H1 (cell line): ENCODE data around the gene CPHXL. TPM values are rescaled to one million over a fixed set of nuclear protein-coding genes. Genes with fewer than 3 reads are reported as not detected.

Experiments used
- CTCF ChIA-PET: fragments of 300-600 bp; sonication (Branson Sonifier 250); formaldehyde crosslinking; loops from one replicate; lab custom pipeline; 2021; ENCODE audit not compliant: partially characterized antibody; lab: Charles Lee
- POLR2A ChIA-PET: fragments of 300-600 bp; sonication (Branson Sonifier 250); formaldehyde crosslinking; loops from one replicate; lab custom pipeline; 2021; ENCODE audit warnings: inconsistent platforms; ENCODE audit not compliant: partially characterized antibody; lab: Charles Lee
- DNase-seq, 2 experiments: peaks; one replicate each; pipeline versions ENCODE4 v3.0.0 to v3.0.0-alpha.2; 2010 to 2022; ENCODE audit warnings: low spot score in 2 of 2, low read depth in 1 of 2, mixed read lengths in 1 of 2
- FAIRE-seq: peaks from 2 replicates; lab custom pipeline; 2011; peaks lifted over from hg19 to GRCh38; lab: Jason Lieb, UNC
- H2AFZ ChIP-seq: 2 replicates; pipeline ENCODE4 v1.8.1; 2012; ENCODE audit warnings: low read length, inconsistent platforms
- H2AK5ac ChIP-seq: 2 replicates; pipeline ENCODE4 v1.6.1; 2013; ENCODE audit warnings: low read depth, low read length
- H2BK120ac ChIP-seq: replicated peaks from 2 replicates; pipeline ENCODE3; 2013; ENCODE audit warnings: low read depth, low read length, inconsistent platforms
- H2BK12ac ChIP-seq: 2 replicates; pipeline ENCODE4 v1.6.1; 2013; ENCODE audit warnings: low read depth, low read length
- H2BK15ac ChIP-seq: 2 replicates; pipeline ENCODE4 v1.6.1; 2013; ENCODE audit warnings: low read length
- H2BK20ac ChIP-seq: 2 replicates; pipeline ENCODE4 v1.6.1; 2013; ENCODE audit warnings: low read length
- H2BK5ac ChIP-seq: 2 replicates; pipeline ENCODE4 v1.6.1; 2013; ENCODE audit warnings: low read depth, low read length
- H3K14ac ChIP-seq: 2 replicates; pipeline ENCODE4 v1.6.1; 2013; ENCODE audit warnings: inconsistent platforms; ENCODE audit not compliant: insufficient read length
- H3K18ac ChIP-seq: 2 replicates; pipeline ENCODE4 v1.6.1; 2013; ENCODE audit warnings: low read length; ENCODE audit errors: extremely low read depth
- H3K23ac ChIP-seq: 2 replicates; pipeline ENCODE4 v1.6.1; 2013; ENCODE audit warnings: inconsistent platforms; ENCODE audit not compliant: insufficient read length
- H3K23me2 ChIP-seq: 2 replicates; pipeline ENCODE4 v1.6.1; 2013; ENCODE audit warnings: low read depth, low read length
- H3K27ac ChIP-seq: 2 replicates; pipeline ENCODE4 v1.6.1; 2011; ENCODE audit warnings: low read depth, low read length, inconsistent platforms
- H3K27me3 ChIP-seq, 4 experiments: replicated peaks in 1 of 4; 1 replicate in 1 of 4; 2 replicates in 3 of 4; pipeline versions ENCODE4 v1.6.1 to v1.8.1; 2011 to 2013; ENCODE audit warnings: low read length in 3 of 4, mild to moderate bottlenecking in 3 of 4, inconsistent platforms in 2 of 4, mixed read lengths in 2 of 4, moderate library complexity in 1 of 4; ENCODE audit not compliant: control insufficient read depth in 3 of 4, insufficient read depth in 3 of 4; ENCODE audit errors: extremely low read depth in 1 of 4
- H3K36me3 ChIP-seq, 4 experiments: 2 replicates each; pipeline versions ENCODE4 v1.6.1 to v1.8.1; 2011 to 2013; ENCODE audit warnings: mild to moderate bottlenecking in 4 of 4, low read length in 3 of 4, moderate library complexity in 2 of 4, control low read depth in 1 of 4, inconsistent platforms in 1 of 4; ENCODE audit not compliant: insufficient read depth in 4 of 4, control insufficient read depth in 2 of 4
- H3K4ac ChIP-seq: replicated peaks from 2 replicates; pipeline ENCODE3; 2013; ENCODE audit warnings: low read length, low read depth, mixed read lengths, inconsistent platforms; ENCODE audit not compliant: insufficient read length
- H3K4me1 ChIP-seq, 4 experiments: replicated peaks in 1 of 4; 1 replicate in 1 of 4; 2 replicates in 3 of 4; pipeline versions ENCODE4 v1.6.1 to v1.8.1; 2011 to 2013; ENCODE audit warnings: low read length in 3 of 4, inconsistent platforms in 2 of 4, mixed read lengths in 1 of 4; ENCODE audit not compliant: insufficient read depth in 4 of 4, control insufficient read depth in 3 of 4
- H3K4me2 ChIP-seq, 2 experiments: 2 replicates each; pipeline versions ENCODE4 v1.6.1 to v1.8.1; 2011 to 2013; ENCODE audit warnings: low read depth in 2 of 2, low read length in 2 of 2, control low read depth in 1 of 2, inconsistent platforms in 1 of 2, mild to moderate bottlenecking in 1 of 2; ENCODE audit not compliant: insufficient read depth in 1 of 2
- H3K4me3 ChIP-seq, 4 experiments: fragments of 200-600, 300-600 bp in 1 of 4; sonication (generic), shearing (Covaris generic), sonication (Bioruptor Twin) in 1 of 4; 2 replicates each; pipeline versions ENCODE4 v1.5.1 to v1.8.1; 2011 to 2016; ENCODE audit warnings: low read length in 4 of 4, low read depth in 3 of 4, control low read depth in 2 of 4, inconsistent platforms in 2 of 4, mild to moderate bottlenecking in 2 of 4, mixed read lengths in 1 of 4, moderate library complexity in 1 of 4; ENCODE audit not compliant: insufficient read depth in 2 of 4; ENCODE audit errors: extremely low read depth in 1 of 4
- H3K56ac ChIP-seq: replicated peaks from 2 replicates; pipeline ENCODE3; 2013; ENCODE audit warnings: low read depth, mild to moderate bottlenecking, mixed read lengths, low read length, inconsistent platforms; ENCODE audit not compliant: insufficient read length
- H3K79me1 ChIP-seq: 2 replicates; pipeline ENCODE4 v1.6.1; 2013; ENCODE audit warnings: low read depth, low read length, control low read depth
- H3K79me2 ChIP-seq, 2 experiments: 2 replicates each; pipeline versions ENCODE4 v1.6.1 to v1.8.1; 2012 to 2013; ENCODE audit warnings: low read length in 2 of 2, mild to moderate bottlenecking in 2 of 2, inconsistent platforms in 1 of 2; ENCODE audit not compliant: insufficient read depth in 2 of 2, control insufficient read depth in 1 of 2
- H3K9ac ChIP-seq, 4 experiments: replicated peaks in 1 of 4; 1 replicate in 1 of 4; 2 replicates in 3 of 4; pipeline versions ENCODE4 v1.6.1 to v1.8.1; 2011 to 2013; ENCODE audit warnings: low read depth in 3 of 4, low read length in 3 of 4, control low read depth in 2 of 4, mild to moderate bottlenecking in 2 of 4, moderate library complexity in 2 of 4, inconsistent platforms in 1 of 4; ENCODE audit errors: extremely low read depth in 1 of 4
- H3K9me3 ChIP-seq, 2 experiments: 2 replicates each; pipeline versions ENCODE4 v1.6.1 to v1.8.1; 2012 to 2013; ENCODE audit warnings: mild to moderate bottlenecking in 2 of 2, moderate library complexity in 2 of 2, control low read depth in 1 of 2, inconsistent platforms in 1 of 2, low read depth in 1 of 2, low read length in 1 of 2, mixed read lengths in 1 of 2; ENCODE audit not compliant: insufficient read depth in 2 of 2
- H4K20me1 ChIP-seq, 2 experiments: replicated peaks in 1 of 2; 2 replicates each; pipeline versions ENCODE3 to v1.8.1; 2011 to 2013; ENCODE audit warnings: inconsistent platforms in 2 of 2, low read length in 2 of 2, mild to moderate bottlenecking in 1 of 2; ENCODE audit not compliant: insufficient read depth in 2 of 2, control insufficient read depth in 1 of 2
- H4K5ac ChIP-seq: 2 replicates; pipeline ENCODE4 v1.6.1; 2013; ENCODE audit warnings: low read length, low read depth, mixed read lengths, inconsistent platforms; ENCODE audit not compliant: insufficient read length
- H4K8ac ChIP-seq: 2 replicates; pipeline ENCODE4 v1.8.0; 2013; ENCODE audit warnings: mild to moderate bottlenecking, moderate library complexity, low read length, inconsistent platforms; ENCODE audit not compliant: insufficient read depth; ENCODE audit errors: extremely low read depth
- H4K91ac ChIP-seq: replicated peaks from 2 replicates; pipeline ENCODE3; 2013; ENCODE audit warnings: low read length, mixed read lengths, inconsistent platforms; ENCODE audit not compliant: insufficient read length
- CBX5 ChIP-seq: fragments of 300-800, 300-1000 bp; sonication (generic); IDR thresholded peaks from 2 replicates; pipeline ENCODE4 v1.7.1; 2016; ENCODE audit warnings: antibody characterized with exemption, low read length, low read depth
- KDM1A ChIP-seq: fragments of 200-600, 300-600 bp; sonication (generic); IDR thresholded peaks from 2 replicates; pipeline ENCODE4 v1.7.1; 2016; ENCODE audit warnings: mild to moderate bottlenecking, low read length, borderline replicate concordance
- WGBS, 2 experiments: shearing (Covaris generic) in 1 of 2; methylation state at CpG; one replicate each; pipeline versions ENCODE4 v1.1.6 to v1.1.7; 2013 to 2015; ENCODE audit warnings: low lambda C conversion rate in 2 of 2, mixed read lengths in 2 of 2, inconsistent platforms in 1 of 2, low coverage in 1 of 2, missing lambda C conversion rate in 1 of 2; ENCODE audit not compliant: insufficient replicate concordance in 2 of 2, insufficient coverage in 1 of 2, insufficient read length in 1 of 2; ENCODE audit errors: extremely low coverage in 1 of 2, missing lambda C conversion rate in 1 of 2; 5-methylcytosine and 5-hydroxymethylcytosine counted together
- polyA plus RNA-seq, 7 experiments: library from polyadenylated mRNA; depleted of rRNA in 3 of 7; stranded (reverse) in 5 of 7; unstranded in 2 of 7; fragments of >200 nt in 5 of 7; fragments of 200-250 nt in 2 of 7; gene quantifications; 1 replicate in 5 of 7; 2 replicates in 1 of 7; 4 replicates in 1 of 7; pipeline versions ENCODE4 v1.2.1 to v1.2.3, GENCODE V29; 2011 to 2013; ENCODE audit warnings: missing spikeins in 2 of 7, mixed read lengths in 2 of 7
- total RNA-seq: library from RNA; stranded (reverse); fragmentation: NEBNext Ultra II Directional; extraction: Animal tissue kit (Norgen Biotek cat#: 25700); gene quantifications from 2 replicates; pipeline ENCODE4 v1.2.1, GENCODE V29; 2021

Gene CPHXL
- total and polyA plus RNA-seq, 2 of the 8 experiments (the other 6 are each of a cell fraction or from before 2014, with no cell fraction given) = not detected

- H3K27ac ChIP-seq = no peak overlapping the region
- no peak overlapping the region for H2BK15ac ChIP-seq
- no peak overlapping the region for H3K4me2 ChIP-seq
- H3K4me3 ChIP-seq = no peak overlapping the region
- TF ChIP-seq CBX5 (0 out of 2 replicates have a peak, but pooled peaks have one; percentile 58), KDM1A (no peak)
- H2AFZ ChIP-seq = no peak overlapping the region
- no peaks in the 10 kb centered on the region for H3K79me1 ChIP-seq
- no peaks in the 10 kb centered on the region for H3K23me2 ChIP-seq
- H3K9ac ChIP-seq = no peak overlapping the region
- ChIA-PET POLR2A (no interaction called here), CTCF (no interaction called here)
- H2AK5ac ChIP-seq = no peak overlapping the region
- H2BK5ac ChIP-seq = no peak overlapping the region
- no peak overlapping the region for H3K4ac ChIP-seq
- FAIRE-seq = no peak
- no peak overlapping the region for H4K8ac ChIP-seq
- H3K36me3 ChIP-seq = no peaks in the 10 kb centered on the region
- H3K9me3 ChIP-seq = peaks cover 33 to 41% of the 10 kb centered on the region in 2 experiments
- DNase-seq = no peak
- 17% methylated on average over 1 of the region's 1 CpG; no CpG with 5 or more reads in 1 of the 2 experiments for WGBS, 2 experiments
- no peak overlapping the region for H4K5ac ChIP-seq
- H2BK20ac ChIP-seq = no peak overlapping the region
- H3K4me1 ChIP-seq = no peaks in the 10 kb centered on the region
- H4K91ac ChIP-seq = no peak overlapping the region
- H3K23ac ChIP-seq = no peak overlapping the region
- no peaks in the 10 kb centered on the region for H3K79me2 ChIP-seq
- no peaks in the 10 kb centered on the region for H3K27me3 ChIP-seq
- H2BK120ac ChIP-seq = no peak overlapping the region
- no peak overlapping the region for H2BK12ac ChIP-seq
- no peak overlapping the region for H3K18ac ChIP-seq
- H3K14ac ChIP-seq = no peak overlapping the region
- no peak overlapping the region for H3K56ac ChIP-seq
- no peaks in the 10 kb centered on the region for H4K20me1 ChIP-seq
These were observed 16.2 kb upstream of the CPHXL start for GRCh38 chr16:75742424-75743047.
